Suprapubic skin (tissue), 3 donors: ENCODE data around the gene OSGEP.

ENCODE experiments used
- CTCF ChIP-seq, 2 donors: fragments of 200-600 bp in 1 of 2; fragments of 450-650 bp in 1 of 2; sonication (generic) in 1 of 2; IDR thresholded peaks; one replicate each; pipeline ENCODE4 v1.5.1; 2016 to 2019; ENCODE audit warnings: antibody characterized with exemption in 2 of 2, mild to moderate bottlenecking in 1 of 2, moderate library complexity in 1 of 2
- EP300 ChIP-seq: sonication (generic); formaldehyde crosslinking; IDR thresholded peaks from one replicate; pipeline ENCODE4 v1.6.1; 2017; ENCODE audit warnings: antibody characterized with exemption
- POLR2A ChIP-seq, 2 donors: fragments of 450-650 bp; IDR thresholded peaks; one replicate each; pipeline ENCODE4 v1.6.1; 2017; ENCODE audit warnings: antibody characterized with exemption in 2 of 2, mild to moderate bottlenecking in 2 of 2, moderate library complexity in 2 of 2

GRCh38 chr14:20492486-20492885, 37.9 kb upstream of the OSGEP start:
- TF ChIP-seq CTCF (IDR thresholded peaks at IDR 0.05) (no peak), POLR2A (IDR thresholded peaks at IDR 0.05) (no peak), EP300 (no peak)
